ENCODE measurements around the gene MINK1. TPM values are rescaled to one million over a fixed set of nuclear protein-coding genes. Genes with fewer than 3 reads are reported as not detected.

Gene MINK1
- total RNA-seq, 3 donors from 2014 or later (not counting 1 experiment from before 2014, with no cell fraction given), result 103 to 122 (median 110) TPM

GRCh38 chr17:4880857-4881256 lies 47.7 kb downstream of the MINK1 start:
- TF ChIP-seq CTCF (IDR thresholded peaks at IDR 0.05), result no peak
- WGBS (ENCODE audit: insufficient coverage), result 96% methylated on average over 15 of the region's 15 CpGs
- no peaks in the 10 kb centered on the region for H3K9me3 Mint-ChIP-seq
- H3K27me3 ChIP-seq (ENCODE audit: control insufficient read depth, insufficient read depth, low read length), result no peaks in the 10 kb centered on the region
- peaks cover 0 to 13% of the 10 kb centered on the region in 2 donors for H3K4me1 Mint-ChIP-seq
- H3K4me3 ChIP-seq (ENCODE audit: low read length), result no peak overlapping the region
- H3K4me1 ChIP-seq (ENCODE audit: control insufficient read depth, insufficient read depth, low read length), result no peaks in the 10 kb centered on the region
- intact Hi-C loops (cut with micrococcal nuclease), result no loop called here
- no peak overlapping the region for H3K27ac Mint-ChIP-seq
- H3K9me3 ChIP-seq (ENCODE audit: control insufficient read depth, insufficient read depth, low read length), result no peaks in the 10 kb centered on the region
- ATAC-seq (no peak), DNase-seq (no peak)
- H3K4me3 Mint-ChIP-seq, result no peak overlapping the region
- H3K36me3 ChIP-seq (ENCODE audit: control insufficient read depth, insufficient read depth, low read length), result peaks cover 26% of the 10 kb centered on the region
- no peak overlapping the region for H3K27ac ChIP-seq (ENCODE audit: low read length)
- H3K27me3 Mint-ChIP-seq (ENCODE audit: low read depth in 2 of 2), result no peaks in the 10 kb centered on the region
- no peaks in the 10 kb centered on the region for H3K36me3 Mint-ChIP-seq

GRCh38 chr17:4881761-4882555 lies 48.8 kb downstream of the MINK1 start:
- intact Hi-C loops (cut with micrococcal nuclease), result no loop called here
- DNase-seq (peak; percentile 41 to 81), ATAC-seq (peak; percentile 47 to 79 (median 78))
- no peaks in the 10 kb centered on the region for H3K9me3 ChIP-seq (ENCODE audit: control insufficient read depth, insufficient read depth, low read length)
- H3K36me3 Mint-ChIP-seq, result no peaks in the 10 kb centered on the region
- H3K4me3 ChIP-seq (ENCODE audit: low read length), result no peak overlapping the region
- H3K27ac ChIP-seq (ENCODE audit: low read length), result no peak overlapping the region
- H3K4me3 Mint-ChIP-seq, result no peak overlapping the region
- H3K27ac Mint-ChIP-seq, result no peak overlapping the region
- no peaks in the 10 kb centered on the region for H3K27me3 ChIP-seq (ENCODE audit: control insufficient read depth, insufficient read depth, low read length)
- H3K4me1 Mint-ChIP-seq, result peaks cover 0 to 13% of the 10 kb centered on the region in 2 donors
- no peaks in the 10 kb centered on the region for H3K27me3 Mint-ChIP-seq (ENCODE audit: low read depth in 2 of 2)
- 53% methylated on average over 9 of the region's 9 CpGs for WGBS (ENCODE audit: insufficient coverage)
- H3K9me3 Mint-ChIP-seq, result no peaks in the 10 kb centered on the region
- TF ChIP-seq CTCF (IDR thresholded peaks at IDR 0.05), result peak; percentile 65
- H3K4me1 ChIP-seq (ENCODE audit: control insufficient read depth, insufficient read depth, low read length), result no peaks in the 10 kb centered on the region
- H3K36me3 ChIP-seq (ENCODE audit: control insufficient read depth, insufficient read depth, low read length), result peaks cover 37% of the 10 kb centered on the region

- H3K9me3 Mint-ChIP-seq, result no peaks in the 10 kb centered on the region
- 100% methylated on average over 4 of the region's 4 CpGs for WGBS (ENCODE audit: insufficient coverage)
- no peak for TF ChIP-seq CTCF (IDR thresholded peaks at IDR 0.05)
- peaks cover 0 to 15% of the 10 kb centered on the region in 2 donors for H3K4me1 Mint-ChIP-seq
- no peak overlapping the region for H3K27ac ChIP-seq (ENCODE audit: low read length)
- H3K4me3 Mint-ChIP-seq, result no peak overlapping the region
- H3K36me3 Mint-ChIP-seq, result no peaks in the 10 kb centered on the region
- H3K36me3 ChIP-seq (ENCODE audit: control insufficient read depth, insufficient read depth, low read length), result peaks cover 40% of the 10 kb centered on the region
- H3K4me3 ChIP-seq (ENCODE audit: low read length), result no peak overlapping the region
- no peak for DNase-seq
- no peaks in the 10 kb centered on the region for H3K9me3 ChIP-seq (ENCODE audit: control insufficient read depth, insufficient read depth, low read length)
- no peaks in the 10 kb centered on the region for H3K4me1 ChIP-seq (ENCODE audit: control insufficient read depth, insufficient read depth, low read length)
- ATAC-seq, result no peak
- no peaks in the 10 kb centered on the region for H3K27me3 ChIP-seq (ENCODE audit: control insufficient read depth, insufficient read depth, low read length)
- intact Hi-C loops (cut with micrococcal nuclease), result no loop called here
- no peaks in the 10 kb centered on the region for H3K27me3 Mint-ChIP-seq (ENCODE audit: low read depth in 2 of 2)
- no peak overlapping the region for H3K27ac Mint-ChIP-seq
Observed at GRCh38 chr17:4884489-4884888, 51.3 kb downstream of the MINK1 start.
